H1 (cell line): ENCODE results near the gene MAGI2. TPM values are rescaled to one million over a fixed set of nuclear protein-coding genes. Genes with fewer than 3 reads are reported as not detected.

Experiments used
- CTCF ChIA-PET: fragments of 300-600 bp; sonication (Branson Sonifier 250); formaldehyde crosslinking; loops from one replicate; lab custom pipeline; 2021; ENCODE audit not compliant: partially characterized antibody; lab: Charles Lee
- POLR2A ChIA-PET: fragments of 300-600 bp; sonication (Branson Sonifier 250); formaldehyde crosslinking; loops from one replicate; lab custom pipeline; 2021; ENCODE audit warnings: inconsistent platforms; ENCODE audit not compliant: partially characterized antibody; lab: Charles Lee
- DNase-seq, 2 experiments: peaks; one replicate each; pipeline versions ENCODE4 v3.0.0 to v3.0.0-alpha.2; 2010 to 2022; ENCODE audit warnings: low spot score in 2 of 2, low read depth in 1 of 2, mixed read lengths in 1 of 2
- FAIRE-seq: peaks from 2 replicates; lab custom pipeline; 2011; peaks lifted over from hg19 to GRCh38; lab: Jason Lieb, UNC
- H2AFZ ChIP-seq: 2 replicates; pipeline ENCODE4 v1.8.1; 2012; ENCODE audit warnings: low read length, inconsistent platforms
- H2AK5ac ChIP-seq: 2 replicates; pipeline ENCODE4 v1.6.1; 2013; ENCODE audit warnings: low read depth, low read length
- H2BK120ac ChIP-seq: replicated peaks from 2 replicates; pipeline ENCODE3; 2013; ENCODE audit warnings: low read depth, low read length, inconsistent platforms
- H2BK12ac ChIP-seq: 2 replicates; pipeline ENCODE4 v1.6.1; 2013; ENCODE audit warnings: low read depth, low read length
- H2BK15ac ChIP-seq: 2 replicates; pipeline ENCODE4 v1.6.1; 2013; ENCODE audit warnings: low read length
- H2BK20ac ChIP-seq: 2 replicates; pipeline ENCODE4 v1.6.1; 2013; ENCODE audit warnings: low read length
- H2BK5ac ChIP-seq: 2 replicates; pipeline ENCODE4 v1.6.1; 2013; ENCODE audit warnings: low read depth, low read length
- H3K14ac ChIP-seq: 2 replicates; pipeline ENCODE4 v1.6.1; 2013; ENCODE audit warnings: inconsistent platforms; ENCODE audit not compliant: insufficient read length
- H3K18ac ChIP-seq: 2 replicates; pipeline ENCODE4 v1.6.1; 2013; ENCODE audit warnings: low read length; ENCODE audit errors: extremely low read depth
- H3K23ac ChIP-seq: 2 replicates; pipeline ENCODE4 v1.6.1; 2013; ENCODE audit warnings: inconsistent platforms; ENCODE audit not compliant: insufficient read length
- H3K23me2 ChIP-seq: 2 replicates; pipeline ENCODE4 v1.6.1; 2013; ENCODE audit warnings: low read depth, low read length
- H3K27ac ChIP-seq: 2 replicates; pipeline ENCODE4 v1.6.1; 2011; ENCODE audit warnings: low read depth, low read length, inconsistent platforms
- H3K27me3 ChIP-seq, 4 experiments: replicated peaks in 1 of 4; 1 replicate in 1 of 4; 2 replicates in 3 of 4; pipeline versions ENCODE4 v1.6.1 to v1.8.1; 2011 to 2013; ENCODE audit warnings: low read length in 3 of 4, mild to moderate bottlenecking in 3 of 4, inconsistent platforms in 2 of 4, mixed read lengths in 2 of 4, moderate library complexity in 1 of 4; ENCODE audit not compliant: control insufficient read depth in 3 of 4, insufficient read depth in 3 of 4; ENCODE audit errors: extremely low read depth in 1 of 4
- H3K36me3 ChIP-seq, 4 experiments: 2 replicates each; pipeline versions ENCODE4 v1.6.1 to v1.8.1; 2011 to 2013; ENCODE audit warnings: mild to moderate bottlenecking in 4 of 4, low read length in 3 of 4, moderate library complexity in 2 of 4, control low read depth in 1 of 4, inconsistent platforms in 1 of 4; ENCODE audit not compliant: insufficient read depth in 4 of 4, control insufficient read depth in 2 of 4
- H3K4ac ChIP-seq: replicated peaks from 2 replicates; pipeline ENCODE3; 2013; ENCODE audit warnings: low read length, low read depth, mixed read lengths, inconsistent platforms; ENCODE audit not compliant: insufficient read length
- H3K4me1 ChIP-seq, 4 experiments: replicated peaks in 1 of 4; 1 replicate in 1 of 4; 2 replicates in 3 of 4; pipeline versions ENCODE4 v1.6.1 to v1.8.1; 2011 to 2013; ENCODE audit warnings: low read length in 3 of 4, inconsistent platforms in 2 of 4, mixed read lengths in 1 of 4; ENCODE audit not compliant: insufficient read depth in 4 of 4, control insufficient read depth in 3 of 4
- H3K4me2 ChIP-seq, 2 experiments: 2 replicates each; pipeline versions ENCODE4 v1.6.1 to v1.8.1; 2011 to 2013; ENCODE audit warnings: low read depth in 2 of 2, low read length in 2 of 2, control low read depth in 1 of 2, inconsistent platforms in 1 of 2, mild to moderate bottlenecking in 1 of 2; ENCODE audit not compliant: insufficient read depth in 1 of 2
- H3K4me3 ChIP-seq, 4 experiments: fragments of 200-600, 300-600 bp in 1 of 4; sonication (generic), shearing (Covaris generic), sonication (Bioruptor Twin) in 1 of 4; 2 replicates each; pipeline versions ENCODE4 v1.5.1 to v1.8.1; 2011 to 2016; ENCODE audit warnings: low read length in 4 of 4, low read depth in 3 of 4, control low read depth in 2 of 4, inconsistent platforms in 2 of 4, mild to moderate bottlenecking in 2 of 4, mixed read lengths in 1 of 4, moderate library complexity in 1 of 4; ENCODE audit not compliant: insufficient read depth in 2 of 4; ENCODE audit errors: extremely low read depth in 1 of 4
- H3K56ac ChIP-seq: replicated peaks from 2 replicates; pipeline ENCODE3; 2013; ENCODE audit warnings: low read depth, mild to moderate bottlenecking, mixed read lengths, low read length, inconsistent platforms; ENCODE audit not compliant: insufficient read length
- H3K79me1 ChIP-seq: 2 replicates; pipeline ENCODE4 v1.6.1; 2013; ENCODE audit warnings: low read depth, low read length, control low read depth
- H3K79me2 ChIP-seq, 2 experiments: 2 replicates each; pipeline versions ENCODE4 v1.6.1 to v1.8.1; 2012 to 2013; ENCODE audit warnings: low read length in 2 of 2, mild to moderate bottlenecking in 2 of 2, inconsistent platforms in 1 of 2; ENCODE audit not compliant: insufficient read depth in 2 of 2, control insufficient read depth in 1 of 2
- H3K9ac ChIP-seq, 4 experiments: replicated peaks in 1 of 4; 1 replicate in 1 of 4; 2 replicates in 3 of 4; pipeline versions ENCODE4 v1.6.1 to v1.8.1; 2011 to 2013; ENCODE audit warnings: low read depth in 3 of 4, low read length in 3 of 4, control low read depth in 2 of 4, mild to moderate bottlenecking in 2 of 4, moderate library complexity in 2 of 4, inconsistent platforms in 1 of 4; ENCODE audit errors: extremely low read depth in 1 of 4
- H3K9me3 ChIP-seq, 2 experiments: 2 replicates each; pipeline versions ENCODE4 v1.6.1 to v1.8.1; 2012 to 2013; ENCODE audit warnings: mild to moderate bottlenecking in 2 of 2, moderate library complexity in 2 of 2, control low read depth in 1 of 2, inconsistent platforms in 1 of 2, low read depth in 1 of 2, low read length in 1 of 2, mixed read lengths in 1 of 2; ENCODE audit not compliant: insufficient read depth in 2 of 2
- H4K20me1 ChIP-seq, 2 experiments: replicated peaks in 1 of 2; 2 replicates each; pipeline versions ENCODE3 to v1.8.1; 2011 to 2013; ENCODE audit warnings: inconsistent platforms in 2 of 2, low read length in 2 of 2, mild to moderate bottlenecking in 1 of 2; ENCODE audit not compliant: insufficient read depth in 2 of 2, control insufficient read depth in 1 of 2
- H4K5ac ChIP-seq: 2 replicates; pipeline ENCODE4 v1.6.1; 2013; ENCODE audit warnings: low read length, low read depth, mixed read lengths, inconsistent platforms; ENCODE audit not compliant: insufficient read length
- H4K8ac ChIP-seq: 2 replicates; pipeline ENCODE4 v1.8.0; 2013; ENCODE audit warnings: mild to moderate bottlenecking, moderate library complexity, low read length, inconsistent platforms; ENCODE audit not compliant: insufficient read depth; ENCODE audit errors: extremely low read depth
- H4K91ac ChIP-seq: replicated peaks from 2 replicates; pipeline ENCODE3; 2013; ENCODE audit warnings: low read length, mixed read lengths, inconsistent platforms; ENCODE audit not compliant: insufficient read length
- FOSL1 ChIP-seq: IDR thresholded peaks from 2 replicates; pipeline ENCODE4 v1.6.1; 2011; ENCODE audit warnings: mild to moderate bottlenecking, low read depth, low read length, moderate library complexity; ENCODE audit not compliant: insufficient read depth
- RBBP5 ChIP-seq: IDR thresholded peaks from 2 replicates; pipeline ENCODE4 v1.7.1; 2012; ENCODE audit warnings: low read depth, mild to moderate bottlenecking, inconsistent platforms, low read length, moderate library complexity, borderline replicate concordance
- WGBS, 2 experiments: shearing (Covaris generic) in 1 of 2; methylation state at CpG; one replicate each; pipeline versions ENCODE4 v1.1.6 to v1.1.7; 2013 to 2015; ENCODE audit warnings: low lambda C conversion rate in 2 of 2, mixed read lengths in 2 of 2, inconsistent platforms in 1 of 2, low coverage in 1 of 2, missing lambda C conversion rate in 1 of 2; ENCODE audit not compliant: insufficient replicate concordance in 2 of 2, insufficient coverage in 1 of 2, insufficient read length in 1 of 2; ENCODE audit errors: extremely low coverage in 1 of 2, missing lambda C conversion rate in 1 of 2; 5-methylcytosine and 5-hydroxymethylcytosine counted together
- polyA plus RNA-seq, 7 experiments: library from polyadenylated mRNA; depleted of rRNA in 3 of 7; stranded (reverse) in 5 of 7; unstranded in 2 of 7; fragments of >200 nt in 5 of 7; fragments of 200-250 nt in 2 of 7; gene quantifications; 1 replicate in 5 of 7; 2 replicates in 1 of 7; 4 replicates in 1 of 7; pipeline versions ENCODE4 v1.2.1 to v1.2.3, GENCODE V29; 2011 to 2013; ENCODE audit warnings: missing spikeins in 2 of 7, mixed read lengths in 2 of 7
- total RNA-seq: library from RNA; stranded (reverse); fragmentation: NEBNext Ultra II Directional; extraction: Animal tissue kit (Norgen Biotek cat#: 25700); gene quantifications from 2 replicates; pipeline ENCODE4 v1.2.1, GENCODE V29; 2021

MAGI2 gene
- total and polyA plus RNA-seq, 2 of the 8 experiments (the other 6 are each of a cell fraction or from before 2014, with no cell fraction given), result 6.0 to 27.3 TPM

DNA sequence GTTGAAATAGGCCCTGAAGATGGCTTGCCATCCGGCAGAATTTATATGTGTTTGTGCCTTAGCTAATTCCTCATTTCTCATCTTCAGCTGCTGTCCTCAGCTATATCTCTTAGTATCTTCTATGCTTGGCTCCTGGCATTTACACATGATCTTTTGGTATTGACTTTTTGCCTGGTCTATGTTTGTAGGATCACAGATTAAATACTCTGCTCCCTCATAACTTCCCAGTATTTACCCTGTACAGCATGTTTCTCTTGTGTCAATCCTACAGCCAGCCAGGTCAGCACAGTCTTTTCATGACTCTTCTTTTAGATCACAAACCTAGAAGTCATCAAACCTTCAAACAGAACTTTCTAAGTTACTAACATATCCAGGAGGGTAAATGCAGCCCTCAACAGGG lies 743.8 kb downstream of the MAGI2 start:
- no peak overlapping the region for H3K4me3 ChIP-seq
- H2BK5ac ChIP-seq, result no peak overlapping the region
- H4K5ac ChIP-seq, result no peak overlapping the region
- POLR2A ChIA-PET, result interaction anchor here (1.3 kb wide), 1 partner anchor 8 kb away, joined by 5 read pairs; no protein-coding TSS in a partner anchor
- no peak overlapping the region for H3K4me2 ChIP-seq
- no peak overlapping the region for H4K8ac ChIP-seq
- no peak overlapping the region for H2BK12ac ChIP-seq
- 100% methylated on average over 1 of the region's 1 CpG; no CpG with 5 or more reads in 1 of the 2 experiments for WGBS, 2 experiments
- no peak overlapping the region for H3K27ac ChIP-seq
- H3K4ac ChIP-seq, result no peak overlapping the region
- H3K79me1 ChIP-seq, result no peaks in the 10 kb centered on the region; the same call in 1 of the 2 replicates
- no peak overlapping the region for H3K56ac ChIP-seq
- H2BK120ac ChIP-seq, result no peak overlapping the region
- H2BK20ac ChIP-seq, result no peak overlapping the region
- H3K23ac ChIP-seq, result no peak overlapping the region
- no peak overlapping the region for H2BK15ac ChIP-seq
- CTCF ChIA-PET, result interaction anchor here (0.9 to 1.8 kb wide), 2 partner anchors 57 to 199 kb away, joined by 3 to 4 read pairs; no protein-coding TSS in a partner anchor
- H3K9ac ChIP-seq, result no peak overlapping the region
- H4K91ac ChIP-seq, result no peak overlapping the region
- no peak overlapping the region for H2AK5ac ChIP-seq
- no peaks in the 10 kb centered on the region for H3K9me3 ChIP-seq
- no peaks in the 10 kb centered on the region for H4K20me1 ChIP-seq
- H3K23me2 ChIP-seq, result no peaks in the 10 kb centered on the region
- H3K27me3 ChIP-seq, result no peaks in the 10 kb centered on the region
- H3K18ac ChIP-seq, result no peak overlapping the region
- H3K36me3 ChIP-seq, result no peaks in the 10 kb centered on the region; a peak in 1 of 8 replicates
- DNase-seq (no peak), FAIRE-seq (no peak)
- no peak overlapping the region for H2AFZ ChIP-seq
- H3K79me2 ChIP-seq, result peaks cover 0 to 27% of the 10 kb centered on the region in 2 experiments; a peak in 2 of 4 replicates
- TF ChIP-seq RBBP5, result no peak
- no peak for TF ChIP-seq FOSL1
- H3K4me1 ChIP-seq, result peaks cover 0 to 7% (median 5%) of the 10 kb centered on the region in 4 experiments; a peak in 2 of 7 replicates
- H3K14ac ChIP-seq, result no peak overlapping the region
